Prostate gland (tissue), 2 donors: ENCODE data around the gene CHAC2.

Source experiments
- CTCF ChIP-seq, 4 experiments: fragments of 200-600 bp in 2 of 4; fragments of 450-650 bp in 2 of 4; sonication (generic) in 2 of 4; IDR thresholded peaks; 1 replicate in 3 of 4; 2 replicates in 1 of 4; pipeline ENCODE4 v1.5.1; 2016 to 2019; ENCODE audit warnings: antibody characterized with exemption in 4 of 4, mild to moderate bottlenecking in 2 of 4, moderate library complexity in 2 of 4
- POLR2A ChIP-seq: fragments of 450-650 bp; IDR thresholded peaks from one replicate; pipeline ENCODE4 v1.6.1; 2016; ENCODE audit warnings: antibody characterized with exemption, mild to moderate bottlenecking
- POLR2AphosphoS5 ChIP-seq: sonication (generic); formaldehyde crosslinking; IDR thresholded peaks from one replicate; pipeline ENCODE4 v1.6.1; 2017; ENCODE audit warnings: antibody characterized with exemption

GRCh38 chr2:53753041-53753440 lies 14.6 kb upstream of the CHAC2 start:
- TF ChIP-seq CTCF (IDR thresholded peaks at IDR 0.05) (no peak), POLR2A (no peak), POLR2AphosphoS5 (no peak)
